ENCODE measurements around the gene PLCB1. TPM values are rescaled to one million over a fixed set of nuclear protein-coding genes. Genes with fewer than 3 reads are reported as not detected.

Gene PLCB1
- polyA plus RNA-seq, 1 experiment, result 13.5 TPM

- CTCF ChIA-PET, result no interaction called here
- Histone ChIP-seq H3K27me3 (ENCODE audit: control insufficient read depth, insufficient read depth, low read length) (no peaks in the 10 kb centered on the region), H3K36me3 (ENCODE audit: control insufficient read depth, insufficient read depth, low read length) (no peaks in the 10 kb centered on the region), H3K4me3 (ENCODE audit: low read depth, low read length) (no peak overlapping the region)
- no peak for TF ChIP-seq CTCF (IDR thresholded peaks at IDR 0.05; ENCODE audit: insufficient read depth, low read depth, low read length)
- POLR2A ChIA-PET, result no interaction called here
- no peak for DNase-seq (ENCODE audit: low read depth)
These were observed 139.7 kb downstream of the PLCB1 start for GRCh38 chr20:8271727-8272126.

- ChIA-PET POLR2A (no interaction called here), CTCF (no interaction called here)
- Histone ChIP-seq H3K27me3 (ENCODE audit: control insufficient read depth, insufficient read depth, low read length) (no peaks in the 10 kb centered on the region), H3K36me3 (ENCODE audit: control insufficient read depth, insufficient read depth, low read length) (no peaks in the 10 kb centered on the region), H3K4me3 (ENCODE audit: low read depth, low read length) (no peak overlapping the region)
- TF ChIP-seq CTCF (IDR thresholded peaks at IDR 0.05; ENCODE audit: insufficient read depth, low read depth, low read length), result no peak
- no peak for DNase-seq (ENCODE audit: low read depth)
These were observed 140.7 kb downstream of the PLCB1 start for GRCh38 chr20:8272766-8273165.

- POLR2A ChIA-PET, result no interaction called here
- H3K4me3 ChIP-seq (ENCODE audit: low read depth, low read length), result no peak overlapping the region
- CTCF ChIA-PET, result interaction anchor here (0.6 kb wide), 1 partner anchor 422 kb away, joined by 3 read pairs; no protein-coding TSS in a partner anchor
- H3K36me3 ChIP-seq (ENCODE audit: control insufficient read depth, insufficient read depth, low read length), result no peaks in the 10 kb centered on the region
- DNase-seq (ENCODE audit: low read depth), result no peak
- H3K27me3 ChIP-seq (ENCODE audit: control insufficient read depth, insufficient read depth, low read length), result no peaks in the 10 kb centered on the region
- TF ChIP-seq CTCF (IDR thresholded peaks at IDR 0.05; ENCODE audit: insufficient read depth, low read depth, low read length), result no peak
These were observed 152.8 kb downstream of the PLCB1 start for GRCh38 chr20:8284902-8285301.

GRCh38 chr20:8287340-8287739 is 155.3 kb downstream of the PLCB1 start:
- no peak for DNase-seq (ENCODE audit: low read depth)
- H3K4me3 ChIP-seq (ENCODE audit: low read depth, low read length), result no peak overlapping the region
- no peaks in the 10 kb centered on the region for H3K27me3 ChIP-seq (ENCODE audit: control insufficient read depth, insufficient read depth, low read length)
- ChIA-PET POLR2A (interaction anchor here (0.6 kb wide), 1 partner anchor 524 kb away, joined by 3 read pairs; no protein-coding TSS in a partner anchor), CTCF (interaction anchor here (1.8 kb wide), 1 partner anchor 21 kb away, joined by 3 read pairs; no protein-coding TSS in a partner anchor)
- no peaks in the 10 kb centered on the region for H3K36me3 ChIP-seq (ENCODE audit: control insufficient read depth, insufficient read depth, low read length)
- TF ChIP-seq CTCF (IDR thresholded peaks at IDR 0.05; ENCODE audit: insufficient read depth, low read depth, low read length), result no peak

GRCh38 chr20:8291200-8291599 is 159.1 kb downstream of the PLCB1 start:
- Histone ChIP-seq H3K4me3 (ENCODE audit: low read depth, low read length) (no peak overlapping the region), H3K27me3 (ENCODE audit: control insufficient read depth, insufficient read depth, low read length) (no peaks in the 10 kb centered on the region), H3K36me3 (ENCODE audit: control insufficient read depth, insufficient read depth, low read length) (no peaks in the 10 kb centered on the region)
- ChIA-PET CTCF (no interaction called here), POLR2A (no interaction called here)
- TF ChIP-seq CTCF (IDR thresholded peaks at IDR 0.05; ENCODE audit: insufficient read depth, low read depth, low read length), result no peak
- DNase-seq (ENCODE audit: low read depth), result no peak

Data from BJ (cell line).